HG02759 (cell line): ENCODE measurements around the gene FIGNL1.

Source experiments
- ATAC-seq: cut with Tn5 transposase; IDR thresholded peaks from one replicate; pipeline ENCODE4 v1.9.1; 2021; ENCODE audit warnings: mild to moderate bottlenecking, moderate library complexity; ENCODE audit not compliant: unreplicated experiment

FIGNL1 gene

GRCh38 chr7:50399206-50399605 lies 50.9 kb downstream of the FIGNL1 start:
- no peak for ATAC-seq

- no peak for ATAC-seq
Observed at GRCh38 chr7:50397971-50398324, 52.2 kb downstream of the FIGNL1 start.

DNA sequence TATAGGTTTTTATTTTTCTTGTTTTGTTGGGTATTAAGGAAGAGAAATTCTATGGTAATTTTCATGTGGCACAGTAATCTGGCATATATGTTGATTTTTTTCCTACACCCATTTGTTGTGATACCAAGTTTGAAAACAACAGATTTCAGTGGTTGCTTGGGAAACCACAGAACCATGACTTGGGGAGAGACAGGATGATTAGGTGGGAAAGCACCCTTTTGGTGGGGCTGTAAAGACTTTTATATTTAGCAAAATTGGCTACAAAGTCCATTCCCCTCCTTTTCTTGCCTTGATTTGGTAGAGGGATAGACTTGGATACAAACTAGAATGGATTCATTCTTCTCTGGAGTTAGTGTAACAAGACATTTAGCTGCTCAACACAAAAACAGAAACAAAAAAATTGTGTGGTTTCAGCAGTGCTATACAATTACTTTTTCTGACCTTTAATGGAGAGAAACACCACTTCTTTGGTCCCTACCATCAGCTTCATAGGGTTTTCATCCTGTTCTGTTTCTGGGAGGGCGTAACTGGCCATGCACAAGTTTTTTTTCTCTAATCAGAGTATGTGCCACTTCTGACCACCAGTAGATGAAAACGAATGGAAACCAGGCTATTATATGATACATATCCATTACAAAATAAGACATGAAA lies 52.7 kb downstream of the FIGNL1 start:
- peak; percentile 68 for ATAC-seq

- ATAC-seq = no peak
Observed at GRCh38 chr7:50396856-50397255, 53.3 kb downstream of the FIGNL1 start.

- ATAC-seq = no peak
Observed at GRCh38 chr7:50394315-50394714, 55.8 kb downstream of the FIGNL1 start.
